GM03348 (cell line): ENCODE measurements around the gene DNM3.

Source experiments
- DNase-seq: peaks from one replicate; pipeline ENCODE4 v3.0.0; 2012; ENCODE audit warnings: low spot score

DNM3 gene

DNA sequence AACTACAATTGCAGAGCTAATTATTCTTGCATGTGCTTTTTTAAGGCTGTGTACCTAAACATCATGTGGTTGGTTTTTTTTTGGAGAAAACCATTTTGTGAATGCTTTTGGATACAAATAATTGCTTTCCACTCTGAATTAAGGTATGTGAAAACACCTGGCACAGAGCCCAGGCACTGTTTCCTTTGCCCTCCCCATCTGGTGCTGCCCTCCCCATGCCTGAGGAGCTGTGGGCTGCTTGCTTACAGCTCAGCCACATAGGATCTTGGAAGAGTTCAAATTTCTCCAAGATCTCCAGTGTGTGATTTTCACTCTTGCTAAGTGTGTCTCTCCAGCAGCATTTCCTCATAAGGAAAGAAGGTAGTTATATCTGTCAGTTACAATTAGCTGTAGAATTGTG lies 27.8 kb downstream of the DNM3 start:
- no peak for DNase-seq

DNA sequence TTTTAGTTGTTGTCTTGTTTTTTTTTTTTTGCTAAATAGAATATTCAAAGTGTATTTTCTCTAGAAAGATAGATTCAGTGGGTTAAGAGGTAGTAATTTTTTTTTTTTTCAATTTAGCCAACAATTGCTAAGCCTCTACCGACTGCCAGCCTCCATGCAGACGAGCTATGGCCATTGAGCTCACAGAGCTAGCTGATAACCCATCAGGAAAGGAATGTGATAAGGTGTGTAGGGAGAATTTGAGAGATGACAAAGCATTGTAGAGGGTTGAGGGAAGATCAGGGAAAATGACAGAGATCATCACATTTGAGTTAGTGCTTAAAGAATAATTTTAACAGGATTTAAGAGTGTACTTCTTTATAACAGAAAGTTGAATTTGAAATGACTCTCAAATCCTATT lies 30.6 kb downstream of the DNM3 start:
- no peak for DNase-seq

DNA sequence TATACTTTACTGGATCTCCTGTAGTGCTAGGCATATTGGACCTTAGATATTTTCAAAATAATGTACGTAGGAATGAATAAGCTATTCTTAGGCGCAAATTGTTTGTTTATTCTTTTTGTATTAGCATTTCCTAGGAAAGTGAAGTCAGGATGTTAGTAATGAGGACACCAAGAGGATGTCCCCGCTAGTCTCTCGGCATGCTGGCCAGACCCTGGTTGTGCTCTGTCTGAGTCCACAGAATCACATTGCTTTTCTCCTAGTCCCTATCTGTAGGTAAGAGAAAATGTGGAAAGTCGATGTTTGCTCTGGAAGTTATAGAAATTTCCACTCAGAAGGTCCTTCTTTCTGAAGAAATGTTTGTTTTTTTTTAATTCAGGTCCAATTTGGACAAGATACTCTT lies 31.1 kb downstream of the DNM3 start:
- no peak for DNase-seq

DNA sequence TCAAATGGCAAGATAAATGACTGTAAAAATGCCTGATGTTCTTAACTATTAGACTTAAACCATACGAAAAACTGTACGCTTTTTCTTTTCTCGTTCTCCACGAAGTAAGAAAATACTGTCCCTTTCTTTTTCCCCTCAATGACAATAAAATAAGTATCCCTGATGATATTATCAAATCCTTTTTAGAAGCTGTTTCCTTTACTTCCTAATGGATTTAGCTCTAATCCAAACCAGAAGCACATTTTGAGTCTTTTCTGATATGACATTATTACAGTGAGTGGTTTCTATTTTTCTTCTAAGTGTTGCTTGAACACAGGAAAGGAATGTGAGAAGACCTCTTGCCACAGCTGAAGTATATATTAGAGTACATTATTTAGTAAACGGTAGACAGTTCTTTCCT lies 32.4 kb downstream of the DNM3 start:
- DNase-seq, result no peak

DNA sequence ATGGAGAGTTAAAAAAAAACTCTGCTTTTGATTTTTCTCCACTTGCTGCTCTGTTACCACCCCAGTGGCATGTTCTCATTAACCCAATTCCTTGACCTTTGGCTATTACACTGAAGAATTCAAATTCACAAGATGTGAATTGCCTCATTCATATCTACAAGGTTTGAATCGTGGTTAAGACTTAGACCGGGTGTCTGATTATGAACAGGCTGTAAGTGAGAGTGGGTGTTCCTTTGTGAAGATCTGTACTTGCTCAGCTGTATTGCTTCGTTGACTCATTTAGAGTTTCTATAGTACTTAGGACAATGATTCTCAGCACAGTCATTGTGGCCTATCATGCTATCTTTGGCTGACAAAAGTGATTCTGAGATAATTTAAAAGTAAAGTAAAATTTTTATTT lies 36.4 kb downstream of the DNM3 start:
- DNase-seq, result peak; percentile 8

DNA sequence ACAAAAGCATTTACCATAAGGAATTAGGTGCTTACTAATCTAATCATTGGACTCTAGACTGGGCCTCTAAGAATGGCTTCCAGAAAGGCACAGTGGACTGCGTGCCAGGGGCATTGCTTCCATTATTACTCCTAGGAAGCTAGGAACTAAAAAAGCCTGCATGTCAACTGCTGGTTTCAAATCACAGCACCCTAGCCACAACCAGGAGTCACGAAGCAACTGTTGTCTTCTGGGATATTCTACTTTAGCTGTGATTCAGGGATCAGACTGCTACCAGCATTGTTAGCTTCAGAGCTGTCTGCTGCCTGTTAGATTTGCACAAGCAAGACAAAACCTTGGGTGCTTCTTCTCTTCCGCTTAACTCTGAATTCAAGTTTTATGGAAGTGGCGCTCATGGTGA lies 38.3 kb downstream of the DNM3 start:
- no peak for DNase-seq

DNA sequence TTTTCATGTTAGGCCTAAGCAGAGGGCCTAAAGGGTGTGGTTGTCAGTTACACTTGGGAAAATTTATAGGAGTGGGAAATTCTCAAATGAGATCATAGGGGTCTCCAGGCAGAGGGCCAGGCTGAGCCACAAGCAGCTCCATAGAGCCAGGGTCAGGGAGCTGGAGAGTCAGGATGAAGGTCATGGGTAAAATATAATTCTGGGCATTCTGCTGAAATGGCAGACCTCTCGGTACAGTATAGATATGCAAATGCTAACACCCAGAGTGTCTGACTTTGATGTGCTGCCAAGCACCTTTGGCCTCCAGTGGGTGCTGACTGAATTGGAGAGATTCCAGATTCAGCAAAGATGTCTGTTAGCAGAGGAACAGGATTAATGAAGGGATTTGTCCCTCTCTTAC lies 40.1 kb downstream of the DNM3 start:
- DNase-seq, result no peak

DNA sequence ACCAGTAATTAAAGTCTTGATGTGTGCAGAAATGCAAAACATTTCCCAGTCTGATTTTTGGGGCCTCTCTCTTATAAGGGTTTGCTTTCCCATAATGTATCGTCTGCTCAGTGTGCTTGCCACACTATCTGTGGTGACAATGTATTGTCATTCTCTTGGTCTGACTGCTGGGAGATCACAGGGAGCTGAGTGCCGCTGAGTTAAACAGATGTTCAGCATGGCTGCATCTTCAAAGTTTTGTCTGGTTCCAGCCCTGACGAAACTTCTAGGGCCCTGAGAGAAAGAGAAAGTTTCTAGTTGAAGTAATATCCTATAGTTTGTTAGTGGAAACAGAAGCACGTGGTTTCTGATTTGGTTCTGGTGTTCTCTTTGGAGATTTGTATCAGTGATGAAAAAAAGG lies 42.6 kb downstream of the DNM3 start:
- DNase-seq, result no peak

DNA sequence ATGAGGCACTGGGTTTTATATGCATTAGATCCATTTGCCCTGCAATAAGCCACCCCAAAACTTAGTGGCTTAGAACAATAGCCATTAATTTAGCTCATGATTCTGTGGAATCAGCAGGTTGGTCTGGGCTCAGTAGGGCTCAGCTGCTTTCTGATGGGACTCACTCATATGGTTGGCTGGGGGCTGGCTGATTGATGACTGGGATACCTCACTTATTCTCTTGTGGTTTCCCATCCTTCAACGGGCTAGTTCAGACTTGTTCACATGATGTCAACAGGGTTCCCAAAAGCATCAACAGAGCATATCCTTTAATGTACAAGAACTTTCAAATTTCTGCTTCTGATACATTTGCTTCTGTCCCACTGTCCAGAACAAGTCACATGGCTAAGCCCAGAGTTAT lies 43.2 kb downstream of the DNM3 start:
- DNase-seq, result no peak

DNA sequence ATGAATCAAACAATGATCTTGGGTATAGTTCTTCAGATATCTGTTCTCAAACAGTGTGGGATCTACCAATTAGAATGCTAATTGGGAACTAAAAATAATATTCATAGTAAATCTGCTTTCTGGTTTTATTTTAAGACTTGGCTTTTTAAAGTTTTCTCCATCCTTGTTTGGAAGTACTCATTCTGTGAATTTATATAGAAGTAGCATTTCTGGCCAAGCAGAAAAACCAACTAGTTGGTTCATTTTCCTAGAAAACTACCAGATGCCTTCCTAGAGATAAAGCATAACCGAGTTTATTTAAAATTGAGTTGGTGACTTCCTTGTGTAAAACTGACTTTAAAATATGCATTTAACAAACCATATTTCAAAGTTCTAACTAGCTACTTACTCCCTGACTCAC lies 48.8 kb downstream of the DNM3 start:
- DNase-seq, result no peak

DNA sequence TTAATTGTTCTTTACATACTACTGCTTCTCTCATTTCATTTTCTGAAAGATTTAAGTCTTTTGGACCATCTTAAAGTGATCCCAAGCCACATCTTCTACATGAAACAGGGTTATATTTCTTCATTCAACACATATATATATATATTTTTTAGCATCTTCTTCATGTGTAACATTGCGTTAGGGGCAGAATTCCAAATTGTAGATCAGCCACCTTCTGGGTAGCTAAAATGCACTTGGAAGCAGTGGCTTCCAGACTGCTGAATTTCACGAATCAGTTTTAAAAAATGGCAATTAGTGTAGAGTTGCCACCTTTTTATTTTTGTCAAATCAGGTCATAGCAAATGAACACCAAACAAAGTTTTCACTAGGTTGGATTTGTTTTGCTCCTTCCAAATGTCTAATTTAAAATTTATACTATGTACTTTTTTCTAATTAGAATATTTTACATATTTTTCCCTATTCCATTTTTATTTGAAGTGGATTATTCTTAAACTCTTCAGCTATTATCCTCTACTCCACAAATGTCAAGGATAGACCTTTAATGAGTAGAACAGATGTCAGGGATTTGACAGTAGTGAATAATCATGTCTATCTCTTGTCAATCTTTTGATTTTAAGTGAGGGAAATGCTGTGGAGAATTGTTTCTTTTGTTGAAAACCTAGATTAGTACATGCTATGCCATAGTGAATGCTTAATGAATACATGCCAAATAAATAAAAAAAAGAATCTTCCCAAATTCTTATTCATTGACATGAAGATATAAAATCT lies 55.8 kb downstream of the DNM3 start:
- no peak for DNase-seq

DNA sequence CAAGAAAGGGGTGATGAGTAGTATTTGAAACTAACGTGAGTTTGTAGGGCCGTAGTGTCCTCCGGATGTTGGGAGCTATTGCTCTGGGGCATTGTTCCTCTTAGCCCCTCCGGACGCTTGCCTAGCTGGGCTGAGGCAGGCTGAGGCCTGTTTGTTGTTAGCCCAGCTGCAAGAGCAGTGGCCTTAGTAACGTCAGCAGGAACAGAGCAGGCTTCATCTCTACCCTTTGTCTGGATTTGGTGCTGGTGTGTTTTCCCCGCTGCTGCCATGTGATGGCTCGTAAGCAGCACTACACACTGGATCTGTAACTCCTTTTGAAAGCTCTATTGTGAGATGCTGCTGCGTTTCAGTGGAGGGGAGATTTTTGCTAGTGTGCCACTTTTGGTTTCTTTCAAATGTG lies 57.6 kb downstream of the DNM3 start:
- no peak for DNase-seq

DNA sequence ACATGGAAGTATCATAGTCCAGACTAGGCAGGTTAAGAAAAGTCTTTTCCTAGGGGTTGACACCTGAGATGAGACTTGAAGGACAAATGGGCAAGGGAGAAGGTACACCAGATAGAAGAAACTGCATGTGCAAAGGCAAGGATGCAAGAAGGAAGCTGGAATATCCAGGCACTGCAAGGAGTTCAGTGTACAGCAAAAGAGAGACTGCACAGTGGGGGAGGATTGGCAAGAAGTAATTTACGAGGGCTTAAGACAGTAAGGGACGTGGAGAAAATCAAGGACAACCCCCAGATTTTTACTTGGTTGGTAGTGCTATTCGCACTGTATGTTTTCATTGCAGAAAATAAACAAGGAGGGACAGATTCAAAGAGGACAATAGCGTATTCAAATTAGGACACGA lies 58.5 kb downstream of the DNM3 start:
- DNase-seq, result no peak

DNA sequence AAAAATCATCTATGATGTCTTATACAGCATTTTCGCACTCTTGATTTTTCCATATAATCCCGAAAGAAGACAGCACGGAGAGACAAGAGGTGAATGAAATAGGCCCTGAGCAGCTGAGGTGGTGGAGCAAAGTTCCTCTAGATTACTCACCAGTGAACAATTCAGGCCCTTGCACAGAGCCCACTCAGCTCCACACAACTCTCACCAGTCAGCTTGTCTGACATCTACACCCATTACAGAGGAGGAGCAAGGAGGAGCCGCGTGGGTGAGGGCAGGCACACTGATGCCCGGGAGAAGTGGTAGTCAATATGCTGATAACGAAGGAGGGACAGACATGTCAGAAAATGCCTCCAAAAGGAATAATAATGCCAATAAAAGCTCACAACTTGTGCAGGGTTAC lies 59.9 kb downstream of the DNM3 start:
- peak; percentile 6 for DNase-seq

DNA sequence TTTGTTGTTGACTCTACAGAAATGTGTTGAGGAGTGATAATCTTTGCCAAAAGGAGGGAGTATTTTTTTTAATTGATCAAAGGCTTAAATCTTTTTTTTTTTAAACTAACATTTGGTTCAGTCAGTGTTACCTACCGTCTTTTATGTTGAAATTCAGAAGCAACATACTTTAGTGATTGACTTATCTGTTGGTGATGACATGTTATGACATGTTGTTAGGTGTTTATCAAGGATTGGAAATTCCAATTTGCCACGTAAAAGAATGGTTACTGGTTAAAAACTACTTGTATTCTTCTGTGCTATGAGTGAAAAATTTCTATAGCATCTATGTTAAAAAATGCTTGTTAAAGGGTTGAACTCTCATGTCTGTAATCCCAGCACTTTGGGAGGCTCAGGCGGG lies 61.2 kb downstream of the DNM3 start:
- DNase-seq, result no peak

DNA sequence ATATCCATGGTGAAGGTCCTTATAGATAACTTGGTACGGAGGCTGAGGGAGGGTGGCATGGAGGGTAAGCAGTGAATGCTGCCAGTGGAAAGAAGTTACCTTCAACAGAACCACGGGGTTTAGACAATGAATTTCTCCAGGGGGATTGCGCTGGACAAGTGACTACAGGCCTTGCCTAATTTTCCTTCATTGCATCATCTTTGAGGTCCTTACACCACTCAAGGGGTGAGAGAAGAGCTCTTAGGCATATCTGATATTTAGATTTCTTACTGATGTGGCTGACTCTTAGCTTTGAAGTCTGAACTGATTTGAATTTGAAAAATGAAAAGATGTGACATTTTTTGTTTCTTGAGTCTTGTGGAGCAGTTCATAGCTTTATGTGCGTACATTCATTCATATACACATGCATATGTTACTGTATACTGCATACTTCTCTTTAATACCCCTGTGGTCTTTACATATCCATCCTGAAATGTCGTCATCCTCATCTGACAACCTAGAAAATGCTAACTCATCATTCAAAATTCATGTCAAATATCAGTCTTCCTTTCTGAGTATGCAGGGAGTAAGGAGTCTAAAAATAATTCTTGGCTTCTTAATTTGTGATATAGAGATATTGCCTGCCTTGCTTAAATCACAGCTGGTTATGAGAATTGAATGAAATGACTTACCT lies 63.6 kb downstream of the DNM3 start:
- no peak for DNase-seq

DNA sequence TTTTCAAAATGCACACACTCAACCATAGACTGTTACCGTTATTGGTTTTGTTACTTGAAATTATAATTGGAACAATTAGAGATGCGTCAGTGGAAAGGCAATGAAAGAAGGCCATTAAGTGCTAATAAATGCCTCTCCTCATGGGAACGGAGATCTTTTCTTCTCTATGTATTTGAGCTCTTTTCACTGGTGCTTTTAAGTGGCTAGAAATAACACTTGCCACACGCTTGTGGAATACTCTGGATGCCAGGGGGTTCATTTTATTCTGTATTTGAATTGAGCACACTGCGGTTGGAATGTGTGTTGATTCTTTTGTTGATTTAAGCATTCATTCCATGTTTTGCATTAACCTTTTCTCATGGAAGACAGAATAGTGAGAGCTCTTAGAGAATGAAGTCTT lies 68.4 kb downstream of the DNM3 start:
- DNase-seq, result no peak

DNA sequence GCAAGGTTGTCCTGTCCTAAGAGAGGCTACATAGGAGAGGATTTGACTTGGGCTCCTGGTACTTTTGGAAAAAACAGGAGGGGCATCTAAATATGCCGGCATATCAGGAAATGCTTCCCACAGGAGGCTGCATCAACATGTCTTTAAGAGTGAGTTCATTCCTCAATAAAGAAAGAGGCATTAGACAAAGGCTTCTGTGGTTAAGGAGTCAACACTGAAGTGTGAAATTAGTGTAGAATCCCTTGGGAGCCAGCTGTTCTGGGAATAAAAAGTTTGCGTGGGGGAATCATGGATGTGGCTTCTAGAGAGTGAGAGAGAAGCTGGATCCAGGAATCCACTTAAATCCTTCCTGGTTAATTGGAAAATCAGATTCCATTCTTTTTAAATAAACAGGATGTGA lies 69.5 kb downstream of the DNM3 start:
- DNase-seq, result no peak

DNA sequence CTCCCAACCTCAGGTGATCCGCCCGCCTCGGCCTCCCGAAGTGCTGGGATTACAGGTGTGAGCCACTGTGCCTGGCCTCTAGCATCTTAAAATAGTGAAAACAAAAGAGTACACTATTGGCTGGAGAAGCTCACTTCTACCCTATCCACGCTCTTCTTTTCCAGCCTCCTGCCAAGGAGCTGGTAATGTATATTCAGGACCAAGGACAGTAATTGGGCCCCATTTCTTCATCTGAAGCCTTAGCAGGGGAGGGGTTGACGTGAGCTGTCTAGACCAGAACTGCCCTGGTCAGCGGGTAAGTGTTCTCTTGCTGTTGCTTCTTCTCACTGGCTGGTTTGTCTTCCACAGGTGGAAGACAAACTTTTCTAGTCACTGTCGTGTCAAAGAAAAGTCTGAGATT lies 70.2 kb downstream of the DNM3 start:
- peak; percentile 7 for DNase-seq

DNA sequence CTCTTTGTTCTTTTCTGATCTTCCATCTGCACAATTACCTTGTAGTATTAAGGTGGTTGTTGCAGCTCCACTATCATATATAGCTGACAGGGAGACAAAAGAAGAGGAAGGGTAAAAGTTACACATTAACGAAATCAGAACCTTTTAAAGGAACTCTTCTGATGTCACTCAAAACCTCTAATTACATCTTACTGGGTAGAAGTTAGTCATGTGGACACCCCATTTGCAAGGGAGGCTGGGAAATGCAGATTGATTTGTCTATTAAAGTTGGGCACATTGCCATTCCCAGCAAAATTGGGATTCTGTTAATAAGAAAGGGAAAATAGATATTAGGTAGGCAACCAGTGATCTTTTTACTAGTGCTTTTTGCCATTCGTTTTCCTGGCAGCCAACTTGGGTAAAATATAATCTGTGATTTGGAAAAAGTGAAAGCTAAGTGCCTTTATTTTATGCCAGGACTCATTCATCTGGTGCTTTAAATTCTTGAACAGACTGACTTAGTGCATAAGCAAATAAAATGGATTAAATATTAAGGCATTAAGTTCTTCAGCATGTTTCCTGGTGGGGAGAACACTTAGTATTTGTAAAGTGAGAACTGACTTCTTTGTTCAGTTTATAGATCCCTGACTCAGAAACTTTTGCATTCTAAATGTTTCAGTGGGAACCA lies 71.3 kb downstream of the DNM3 start:
- no peak for DNase-seq

DNA sequence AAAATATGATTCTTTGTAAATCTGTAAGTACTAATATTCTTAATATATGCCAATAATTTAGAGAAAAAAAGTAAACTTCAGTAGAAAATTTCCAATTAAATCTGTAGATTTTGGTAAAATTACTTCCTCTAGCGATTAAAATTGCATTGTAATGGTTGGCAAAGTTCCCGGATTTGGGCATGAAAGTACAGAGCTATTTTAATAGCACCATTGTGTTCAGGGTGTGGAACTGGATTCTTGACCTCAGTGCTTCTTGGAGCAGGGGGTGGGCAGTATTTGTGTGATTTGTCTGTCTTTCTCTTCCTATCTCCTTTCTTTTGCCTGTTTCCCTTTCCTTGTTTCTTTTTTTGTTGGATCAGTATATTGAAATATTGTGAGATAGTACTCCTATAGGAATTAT lies 72.1 kb downstream of the DNM3 start:
- no peak for DNase-seq

DNA sequence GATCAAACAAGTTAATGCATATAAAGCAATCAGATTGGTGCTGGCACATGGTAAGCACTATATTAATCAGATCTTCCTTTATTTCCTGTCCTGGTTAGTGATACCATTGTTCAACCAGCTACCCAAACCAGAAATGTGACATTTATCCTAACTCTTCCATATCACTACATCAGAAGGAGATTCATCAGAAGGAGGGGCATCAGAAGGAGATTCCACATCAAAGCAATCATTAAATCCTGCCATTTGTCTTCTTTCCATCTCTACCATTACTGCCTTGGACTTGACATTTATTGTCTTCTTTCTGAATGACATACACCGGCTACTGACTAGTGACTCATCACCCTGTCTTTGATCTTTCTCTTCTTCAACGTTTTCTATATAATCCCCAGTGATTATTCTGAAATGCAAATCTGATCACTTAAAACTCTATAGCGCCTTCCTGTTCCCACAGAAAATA lies 75.0 kb downstream of the DNM3 start:
- no peak for DNase-seq

DNA sequence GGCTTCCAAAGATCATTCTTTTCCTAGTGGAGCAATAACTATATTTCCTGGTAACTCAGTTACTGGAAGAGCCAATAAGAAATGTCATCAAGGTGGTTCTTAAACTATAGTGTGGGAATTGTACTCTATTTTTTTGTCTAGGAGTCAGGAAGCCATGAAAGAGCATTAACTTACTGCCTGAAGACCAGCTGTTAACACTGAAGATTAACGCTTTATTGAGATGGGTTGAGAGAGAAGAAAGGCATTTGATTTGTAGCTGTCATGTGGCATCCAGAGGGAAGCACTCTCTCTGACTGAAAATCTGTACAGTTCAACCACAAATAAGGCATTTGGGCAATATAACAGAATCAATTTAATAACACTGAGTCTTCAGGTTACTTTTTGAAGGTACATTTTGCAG lies 76.0 kb downstream of the DNM3 start:
- DNase-seq, result no peak
